ENCODE data around the gene GPATCH8. TPM values are rescaled to one million over a fixed set of nuclear protein-coding genes. Genes with fewer than 3 reads are reported as not detected.

The GPATCH8 gene
- polyA plus RNA-seq, 1 donor (not counting 4 experiments of a cell fraction or from before 2014, with no cell fraction given): 15.1 TPM

DNA sequence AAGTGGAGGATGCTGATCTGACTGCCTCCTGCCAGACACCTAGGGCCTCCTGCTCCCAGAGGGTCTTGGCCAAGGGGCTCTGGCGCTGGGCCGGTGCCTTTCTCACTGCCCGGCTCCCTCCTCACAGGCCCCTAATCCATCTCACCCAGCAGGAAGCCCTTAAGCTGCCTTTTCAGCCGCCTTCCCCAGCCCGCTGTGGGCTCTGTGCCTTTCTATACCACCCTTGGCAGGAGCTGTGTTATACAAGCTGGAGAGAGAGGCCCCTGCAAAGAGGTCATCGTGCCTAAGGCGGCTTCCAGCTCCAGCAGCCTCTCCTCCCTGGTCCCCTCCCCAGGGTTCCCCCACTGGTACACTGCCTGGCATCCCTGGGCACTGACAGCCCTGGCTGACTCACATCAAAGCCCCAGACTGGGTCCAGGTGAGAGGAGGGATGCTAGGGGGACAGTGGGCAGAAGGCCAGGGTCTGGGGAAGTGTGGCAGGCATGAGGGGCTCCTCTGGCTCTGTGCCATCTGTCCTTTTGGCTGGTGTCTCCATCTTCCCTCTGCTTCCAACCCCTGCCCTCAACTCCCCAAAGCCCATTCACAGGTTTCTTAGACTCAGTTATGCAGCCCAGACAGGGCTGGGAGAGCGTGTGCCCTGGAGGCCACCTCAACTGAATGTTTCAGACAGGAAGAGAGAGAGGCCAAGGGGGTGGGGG is 38.8 kb upstream of the GPATCH8 start:
- Histone ChIP-seq H3K27ac (ENCODE audit: control insufficient read depth, insufficient read depth, low read length) (no peak overlapping the region), H3K27me3 (ENCODE audit: control insufficient read depth, extremely low read depth, insufficient read depth, low read length) (no peaks in the 10 kb centered on the region), H3K4me2 (ENCODE audit: control insufficient read depth, extremely low read depth, insufficient read depth, low read depth, low read length) (no peak overlapping the region)

GRCh38 chr17:44540246-44541084 is 37.3 kb upstream of the GPATCH8 start:
- dilution Hi-C loops (cut with MboI; ENCODE audit: extremely low pct_ligation_motif_present, low sequenced_read_pairs): loop anchor here (5.0 kb wide), 1 partner anchor 52 kb away; no protein-coding TSS in a partner anchor
- H3K4me3 ChIP-seq (ENCODE audit: control insufficient read depth in 2 of 3, extremely low read depth in 1 of 3, insufficient read depth in 2 of 3, low read depth in 1 of 3, low read length in 3 of 3): no peak overlapping the region
- DNase-seq (ENCODE audit: low read depth, low spot score) (no peak), FAIRE-seq (no peak)
- H3K4me2 ChIP-seq (ENCODE audit: control insufficient read depth, extremely low read depth, insufficient read depth, low read depth, low read length): no peak overlapping the region
- no peak overlapping the region for H3K9ac ChIP-seq (ENCODE audit: control insufficient read depth, extremely low read depth, insufficient read depth, low read length)
- no peaks in the 10 kb centered on the region for H3K79me2 ChIP-seq (ENCODE audit: control insufficient read depth, insufficient read depth, low read length)
- H3K36me3 ChIP-seq (ENCODE audit: control insufficient read depth in 2 of 2, extremely low read depth in 1 of 2, insufficient read depth in 2 of 2, low read length in 2 of 2): no peaks in the 10 kb centered on the region
- no peak overlapping the region for H2AFZ ChIP-seq (ENCODE audit: control insufficient read depth, low read length)
- peaks cover 34% of the 10 kb centered on the region for H3K4me1 ChIP-seq (ENCODE audit: control insufficient read depth, extremely low read depth, insufficient read depth, low read length)
- no peak overlapping the region for H3K27ac ChIP-seq (ENCODE audit: control insufficient read depth, insufficient read depth, low read length)
- H3K9me3 ChIP-seq (ENCODE audit: control insufficient read depth, low read depth, low read length): no peaks in the 10 kb centered on the region
- no peaks in the 10 kb centered on the region for H3K9me1 ChIP-seq (ENCODE audit: control insufficient read depth, extremely low read depth, insufficient read depth, low read length)
- H3K27me3 ChIP-seq (ENCODE audit: control insufficient read depth, extremely low read depth, insufficient read depth, low read length): no peaks in the 10 kb centered on the region
- no peaks in the 10 kb centered on the region for H4K20me1 ChIP-seq (ENCODE audit: control insufficient read depth, extremely low read depth, insufficient read depth, low read length)
- TF ChIP-seq, protein P1, sequence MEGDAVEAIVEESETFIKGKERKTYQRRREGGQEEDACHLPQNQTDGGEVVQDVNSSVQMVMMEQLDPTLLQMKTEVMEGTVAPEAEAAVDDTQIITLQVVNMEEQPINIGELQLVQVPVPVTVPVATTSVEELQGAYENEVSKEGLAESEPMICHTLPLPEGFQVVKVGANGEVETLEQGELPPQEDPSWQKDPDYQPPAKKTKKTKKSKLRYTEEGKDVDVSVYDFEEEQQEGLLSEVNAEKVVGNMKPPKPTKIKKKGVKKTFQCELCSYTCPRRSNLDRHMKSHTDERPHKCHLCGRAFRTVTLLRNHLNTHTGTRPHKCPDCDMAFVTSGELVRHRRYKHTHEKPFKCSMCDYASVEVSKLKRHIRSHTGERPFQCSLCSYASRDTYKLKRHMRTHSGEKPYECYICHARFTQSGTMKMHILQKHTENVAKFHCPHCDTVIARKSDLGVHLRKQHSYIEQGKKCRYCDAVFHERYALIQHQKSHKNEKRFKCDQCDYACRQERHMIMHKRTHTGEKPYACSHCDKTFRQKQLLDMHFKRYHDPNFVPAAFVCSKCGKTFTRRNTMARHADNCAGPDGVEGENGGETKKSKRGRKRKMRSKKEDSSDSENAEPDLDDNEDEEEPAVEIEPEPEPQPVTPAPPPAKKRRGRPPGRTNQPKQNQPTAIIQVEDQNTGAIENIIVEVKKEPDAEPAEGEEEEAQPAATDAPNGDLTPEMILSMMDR (optimal IDR thresholded peaks at IDR 0.05 in 1 of 3, IDR thresholded peaks at IDR 0.05 in 1 of 3, conservative IDR thresholded peaks at IDR 0.05 in 1 of 3; ENCODE audit: extremely low read depth in 1 of 3, insufficient read depth in 2 of 3, low read length in 3 of 3): no peak
- no peak for TF ChIP-seq EZH2 (IDR thresholded peaks at IDR 0.05; ENCODE audit: low read length)

More for the DNA sequence above, 38.8 kb upstream of the GPATCH8 start:
- no peaks in the 10 kb centered on the region for H3K79me2 ChIP-seq (ENCODE audit: control insufficient read depth, insufficient read depth, low read length)
- dilution Hi-C loops (cut with MboI; ENCODE audit: extremely low pct_ligation_motif_present, low sequenced_read_pairs): loop anchor here (5.0 kb wide), 1 partner anchor 50 kb away; no protein-coding TSS in a partner anchor
- no peak overlapping the region for H3K4me3 ChIP-seq (ENCODE audit: control insufficient read depth in 2 of 3, extremely low read depth in 1 of 3, insufficient read depth in 2 of 3, low read depth in 1 of 3, low read length in 3 of 3)
- no peak overlapping the region for H3K9ac ChIP-seq (ENCODE audit: control insufficient read depth, extremely low read depth, insufficient read depth, low read length)
- H3K9me3 ChIP-seq (ENCODE audit: control insufficient read depth, low read depth, low read length): no peaks in the 10 kb centered on the region
- no peak overlapping the region for H2AFZ ChIP-seq (ENCODE audit: control insufficient read depth, low read length)
- no peak for DNase-seq (ENCODE audit: low read depth, low spot score)
- FAIRE-seq: no peak
- H3K9me1 ChIP-seq (ENCODE audit: control insufficient read depth, extremely low read depth, insufficient read depth, low read length): no peaks in the 10 kb centered on the region
- H3K36me3 ChIP-seq (ENCODE audit: control insufficient read depth in 2 of 2, extremely low read depth in 1 of 2, insufficient read depth in 2 of 2, low read length in 2 of 2): no peaks in the 10 kb centered on the region
- peaks cover 44% of the 10 kb centered on the region for H3K4me1 ChIP-seq (ENCODE audit: control insufficient read depth, extremely low read depth, insufficient read depth, low read length)
- H4K20me1 ChIP-seq (ENCODE audit: control insufficient read depth, extremely low read depth, insufficient read depth, low read length): no peaks in the 10 kb centered on the region
- TF ChIP-seq, protein P1 (optimal IDR thresholded peaks at IDR 0.05 in 1 of 3, IDR thresholded peaks at IDR 0.05 in 1 of 3, conservative IDR thresholded peaks at IDR 0.05 in 1 of 3; ENCODE audit: extremely low read depth in 1 of 3, insufficient read depth in 2 of 3, low read length in 3 of 3): no peak
- no peak for TF ChIP-seq EZH2 (IDR thresholded peaks at IDR 0.05; ENCODE audit: low read length)

All from keratinocyte (primary cell).